ENCODE measurements around the gene PRR12. TPM values are rescaled to one million over a fixed set of nuclear protein-coding genes. Genes with fewer than 3 reads are reported as not detected.
A peak's percentile ranks its signal among the peaks of the same experiment; 100 is the strongest.

PRR12 gene, protein sequence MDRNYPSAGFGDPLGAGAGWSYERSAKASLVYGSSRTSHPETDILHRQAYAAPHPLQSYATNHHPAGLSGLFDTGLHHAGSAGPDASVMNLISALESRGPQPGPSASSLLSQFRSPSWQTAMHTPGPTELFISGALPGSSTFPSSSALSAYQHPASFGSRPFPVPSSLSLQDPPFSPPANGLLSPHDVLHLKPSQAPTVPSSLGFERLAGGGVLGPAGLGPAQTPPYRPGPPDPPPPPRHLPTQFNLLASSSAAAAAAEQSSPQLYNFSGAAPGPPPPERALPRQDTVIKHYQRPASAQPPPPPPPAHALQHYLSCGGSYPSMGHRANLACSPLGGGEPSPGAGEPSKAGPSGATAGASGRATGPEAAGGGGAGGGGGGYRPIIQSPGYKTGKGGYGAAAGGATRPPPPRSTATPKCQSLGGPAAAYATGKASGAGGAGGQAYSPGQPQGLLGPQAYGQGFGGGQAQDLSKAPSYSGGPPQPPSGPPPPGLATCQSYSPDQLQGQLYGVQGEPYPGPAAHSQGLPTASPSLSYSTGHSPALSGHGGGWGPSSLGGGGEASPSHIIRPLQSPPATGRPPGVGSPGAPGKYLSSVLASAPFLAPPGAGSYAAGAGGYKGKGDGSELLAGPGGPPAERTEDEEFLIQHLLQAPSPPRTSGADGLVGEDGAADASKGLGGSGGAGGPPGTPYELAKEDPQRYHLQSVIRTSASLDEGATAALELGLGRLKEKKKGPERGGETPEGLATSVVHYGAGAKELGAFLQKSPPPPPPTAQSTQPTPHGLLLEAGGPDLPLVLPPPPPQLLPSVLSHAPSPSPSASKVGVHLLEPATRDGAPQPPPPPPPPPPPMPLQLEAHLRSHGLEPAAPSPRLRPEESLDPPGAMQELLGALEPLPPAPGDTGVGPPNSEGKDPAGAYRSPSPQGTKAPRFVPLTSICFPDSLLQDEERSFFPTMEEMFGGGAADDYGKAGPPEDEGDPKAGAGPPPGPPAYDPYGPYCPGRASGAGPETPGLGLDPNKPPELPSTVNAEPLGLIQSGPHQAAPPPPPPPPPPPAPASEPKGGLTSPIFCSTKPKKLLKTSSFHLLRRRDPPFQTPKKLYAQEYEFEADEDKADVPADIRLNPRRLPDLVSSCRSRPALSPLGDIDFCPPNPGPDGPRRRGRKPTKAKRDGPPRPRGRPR (N-terminal part only)
- 36.5 TPM for polyA plus RNA-seq (2013, experiment 1 of 4)
- polyA plus RNA-seq (2013, experiment 2 of 4), result 39.6 TPM
- polyA plus RNA-seq (2013, experiment 3 of 4), result 30.3 TPM
- 35.9 TPM for polyA plus RNA-seq (2013, experiment 4 of 4)

DNA sequence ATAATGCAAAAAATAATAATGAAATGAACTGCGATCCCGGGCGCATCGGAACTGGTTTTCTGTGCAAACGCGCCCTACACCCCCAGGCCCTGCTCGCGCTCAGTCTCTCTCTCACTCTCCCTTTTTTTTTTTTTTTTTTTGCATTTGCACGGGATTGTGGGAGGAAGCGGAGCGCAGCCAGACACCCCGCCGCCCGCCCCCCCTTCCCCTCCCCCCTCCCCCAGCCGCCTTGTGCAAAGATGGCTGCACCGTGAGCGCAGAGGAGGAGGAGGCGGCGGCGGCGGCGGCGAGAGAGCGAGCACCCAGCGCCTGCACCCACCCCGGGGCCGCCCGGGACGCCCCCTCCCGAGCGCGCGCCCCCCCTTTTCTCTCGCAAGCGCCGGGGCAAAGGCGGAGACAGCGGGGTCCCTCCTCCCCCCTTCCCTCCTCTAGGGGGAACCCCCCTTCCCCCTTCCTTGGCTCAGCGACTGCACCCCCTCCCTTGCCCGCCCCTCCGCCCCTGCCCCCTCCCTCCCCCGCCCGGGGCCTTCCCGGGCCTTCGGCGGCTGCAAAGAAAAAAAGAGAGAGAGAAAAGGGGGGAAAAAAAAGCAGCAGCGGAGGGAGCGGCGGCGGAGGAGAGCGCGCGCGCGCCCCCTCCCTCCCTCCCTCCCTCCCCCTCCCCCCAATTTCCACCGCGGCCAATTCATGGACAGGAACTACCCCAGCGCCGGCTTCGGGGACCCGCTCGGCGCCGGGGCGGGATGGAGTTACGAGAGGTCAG lies at the start of gene PRR12:
Gene PRR12, plus strand, starts transcription at position 212 of the 760 bp plus-strand sequence. Its CDS starts 473 bp downstream, at position 685.
- Histone ChIP-seq H3K36me3 (ENCODE audit: control insufficient read depth, insufficient read depth, low read length) (peaks cover 15% of the 10 kb centered on the region), H3K27ac (ENCODE audit: insufficient read depth, low read depth, low read length, poor library complexity, severe bottlenecking) (peak within 1 kb of the TSS; percentile 80), H3K4me3 (ENCODE audit: insufficient read depth, low read depth, low read length) (peak within 1 kb of the TSS; percentile 99), H3K9me3 (ENCODE audit: control insufficient read depth, low read length) (no peaks in the 10 kb centered on the region), H3K4me1 (ENCODE audit: control insufficient read depth, insufficient read depth, low read length) (peaks cover 6% of the 10 kb centered on the region), H3K27me3 (ENCODE audit: control insufficient read depth, insufficient read depth, low read length, poor library complexity, severe bottlenecking) (no peaks in the 10 kb centered on the region)
- 0% methylated on average over 36 to 44 of the region's 66 CpGs for WGBS, 2 experiments

DNA sequence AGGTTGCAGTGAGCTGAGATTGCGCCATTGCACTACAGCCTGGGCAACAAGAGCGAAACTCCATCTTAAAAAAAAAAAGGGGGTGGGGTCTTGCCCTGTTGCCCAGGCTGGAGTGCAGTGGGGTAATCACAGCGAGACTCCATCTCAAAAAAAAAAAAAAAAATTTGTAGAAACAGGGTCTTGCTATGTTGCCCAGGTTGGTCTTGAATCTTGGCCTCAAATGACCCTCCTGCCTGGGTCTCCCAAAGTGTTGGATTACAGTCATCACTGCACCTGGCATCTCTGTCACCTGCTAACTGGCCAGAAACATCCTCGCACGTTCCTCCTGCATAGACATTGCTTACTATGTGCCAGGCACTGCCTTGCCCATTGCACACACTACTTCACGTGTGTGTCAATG lies 49.1 kb upstream of the PRR12 start:
- Histone ChIP-seq H3K27ac (ENCODE audit: insufficient read depth, low read depth, low read length, poor library complexity, severe bottlenecking) (no peak overlapping the region), H3K27me3 (ENCODE audit: control insufficient read depth, insufficient read depth, low read length, poor library complexity, severe bottlenecking) (no peaks in the 10 kb centered on the region), H3K9me3 (ENCODE audit: control insufficient read depth, low read length) (no peaks in the 10 kb centered on the region), H3K4me1 (ENCODE audit: control insufficient read depth, insufficient read depth, low read length) (no peaks in the 10 kb centered on the region), H3K36me3 (ENCODE audit: control insufficient read depth, insufficient read depth, low read length) (no peaks in the 10 kb centered on the region), H3K4me3 (ENCODE audit: insufficient read depth, low read depth, low read length) (no peak overlapping the region)
- 91 to 92% methylated on average over 6 of the region's 6 CpGs for WGBS, 2 experiments

DNA sequence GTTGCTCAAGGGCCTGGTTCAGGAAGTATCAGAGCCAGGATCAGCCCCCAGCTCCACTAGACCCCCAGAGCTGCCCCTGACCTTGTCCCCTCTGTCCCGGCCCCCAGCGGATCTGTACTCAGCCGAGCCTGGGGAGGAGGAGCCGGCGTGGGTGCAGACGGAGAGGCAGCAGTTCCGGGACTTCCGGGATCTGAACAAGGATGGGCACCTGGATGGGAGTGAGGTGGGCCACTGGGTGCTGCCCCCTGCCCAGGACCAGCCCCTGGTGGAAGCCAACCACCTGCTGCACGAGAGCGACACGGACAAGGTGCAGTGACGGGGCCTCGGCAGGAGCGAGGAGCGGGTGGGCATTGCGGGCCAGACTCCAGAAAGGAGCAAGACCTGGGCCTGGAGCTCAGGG lies 48.5 kb upstream of the PRR12 start:
- no peak overlapping the region for H3K27ac ChIP-seq (ENCODE audit: insufficient read depth, low read depth, low read length, poor library complexity, severe bottlenecking)
- no peaks in the 10 kb centered on the region for H3K27me3 ChIP-seq (ENCODE audit: control insufficient read depth, insufficient read depth, low read length, poor library complexity, severe bottlenecking)
- H3K9me3 ChIP-seq (ENCODE audit: control insufficient read depth, low read length), result no peaks in the 10 kb centered on the region
- 95 to 96% methylated on average over 16 of the region's 16 CpGs for WGBS, 2 experiments
- H3K4me3 ChIP-seq (ENCODE audit: insufficient read depth, low read depth, low read length), result no peak overlapping the region
- H3K4me1 ChIP-seq (ENCODE audit: control insufficient read depth, insufficient read depth, low read length), result no peaks in the 10 kb centered on the region
- no peaks in the 10 kb centered on the region for H3K36me3 ChIP-seq (ENCODE audit: control insufficient read depth, insufficient read depth, low read length)

GRCh38 chr19:49543032-49543431 lies 48.0 kb upstream of the PRR12 start:
- WGBS, 2 experiments, result 93% methylated on average over 14 of the region's 14 CpGs
- Histone ChIP-seq H3K27ac (ENCODE audit: insufficient read depth, low read depth, low read length, poor library complexity, severe bottlenecking) (no peak overlapping the region), H3K4me3 (ENCODE audit: insufficient read depth, low read depth, low read length) (no peak overlapping the region), H3K36me3 (ENCODE audit: control insufficient read depth, insufficient read depth, low read length) (no peaks in the 10 kb centered on the region), H3K4me1 (ENCODE audit: control insufficient read depth, insufficient read depth, low read length) (no peaks in the 10 kb centered on the region), H3K9me3 (ENCODE audit: control insufficient read depth, low read length) (no peaks in the 10 kb centered on the region), H3K27me3 (ENCODE audit: control insufficient read depth, insufficient read depth, low read length, poor library complexity, severe bottlenecking) (no peaks in the 10 kb centered on the region)

DNA sequence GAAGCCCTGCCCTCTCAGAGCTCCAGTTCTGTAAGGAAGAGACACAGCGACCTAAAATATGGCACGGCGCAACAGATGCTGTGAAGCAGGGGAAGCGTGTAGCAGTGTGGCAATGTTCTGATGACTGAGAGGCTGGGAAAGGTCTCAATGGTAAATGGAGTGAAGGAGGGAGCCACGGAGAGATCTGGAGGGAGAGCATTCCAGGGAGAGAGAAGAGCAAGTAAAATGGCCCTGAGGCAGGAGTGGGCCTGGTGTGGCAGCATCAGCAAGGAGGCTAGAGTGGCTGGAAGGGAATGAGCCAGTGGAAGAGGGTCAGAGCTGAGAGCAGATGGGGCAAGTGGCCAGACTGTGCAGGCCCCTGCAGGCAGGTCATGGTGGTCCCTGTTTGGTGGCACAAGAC lies 46.8 kb upstream of the PRR12 start:
- no peak overlapping the region for H3K4me3 ChIP-seq (ENCODE audit: insufficient read depth, low read depth, low read length)
- no peak overlapping the region for H3K27ac ChIP-seq (ENCODE audit: insufficient read depth, low read depth, low read length, poor library complexity, severe bottlenecking)
- no peaks in the 10 kb centered on the region for H3K4me1 ChIP-seq (ENCODE audit: control insufficient read depth, insufficient read depth, low read length)
- 94% methylated on average over 5 of the region's 5 CpGs for WGBS, 2 experiments
- H3K27me3 ChIP-seq (ENCODE audit: control insufficient read depth, insufficient read depth, low read length, poor library complexity, severe bottlenecking), result no peaks in the 10 kb centered on the region
- H3K9me3 ChIP-seq (ENCODE audit: control insufficient read depth, low read length), result no peaks in the 10 kb centered on the region
- H3K36me3 ChIP-seq (ENCODE audit: control insufficient read depth, insufficient read depth, low read length), result no peaks in the 10 kb centered on the region

DNA sequence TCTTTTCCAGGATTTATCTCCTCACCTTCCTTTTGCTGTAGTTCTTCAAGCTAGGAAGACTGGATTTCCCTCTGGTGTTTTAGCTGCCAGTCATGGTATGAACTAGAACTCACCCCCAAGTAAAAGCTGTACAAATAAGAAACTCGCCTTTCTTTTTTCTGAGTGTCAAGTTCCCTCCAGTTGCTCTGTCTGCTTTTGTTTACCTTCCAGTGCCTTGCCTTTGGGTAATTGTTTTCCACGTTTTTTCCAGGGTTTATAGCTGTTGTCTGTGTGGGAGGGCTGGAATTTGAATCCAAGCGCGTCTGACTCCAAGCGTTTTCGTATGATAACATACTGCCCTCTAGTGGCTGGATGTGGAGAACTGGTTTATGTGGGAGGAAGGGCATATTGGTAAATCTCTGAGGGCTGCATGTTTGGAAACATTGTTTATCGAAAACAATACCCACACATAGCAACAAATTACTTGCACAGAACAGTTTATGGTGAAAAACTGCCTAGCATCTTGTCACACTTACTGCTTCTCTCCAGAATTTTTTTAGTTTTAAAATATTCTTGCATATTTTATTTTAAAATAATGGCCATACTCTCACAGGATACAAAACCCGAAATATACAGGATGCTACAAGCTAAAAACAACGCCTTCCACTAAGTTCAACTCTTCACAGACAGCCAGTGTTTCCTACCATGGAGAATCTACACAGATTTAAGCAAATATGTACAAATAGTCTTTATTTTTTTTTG lies 44.0 kb upstream of the PRR12 start:
- no peaks in the 10 kb centered on the region for H3K4me1 ChIP-seq (ENCODE audit: control insufficient read depth, insufficient read depth, low read length)
- WGBS, 2 experiments, result 24 to 25% methylated on average over 9 of the region's 9 CpGs
- no peaks in the 10 kb centered on the region for H3K27me3 ChIP-seq (ENCODE audit: control insufficient read depth, insufficient read depth, low read length, poor library complexity, severe bottlenecking)
- H3K27ac ChIP-seq (ENCODE audit: insufficient read depth, low read depth, low read length, poor library complexity, severe bottlenecking), result no peak overlapping the region
- H3K36me3 ChIP-seq (ENCODE audit: control insufficient read depth, insufficient read depth, low read length), result no peaks in the 10 kb centered on the region
- H3K4me3 ChIP-seq (ENCODE audit: insufficient read depth, low read depth, low read length), result no peak overlapping the region
- H3K9me3 ChIP-seq (ENCODE audit: control insufficient read depth, low read length), result no peaks in the 10 kb centered on the region

DNA sequence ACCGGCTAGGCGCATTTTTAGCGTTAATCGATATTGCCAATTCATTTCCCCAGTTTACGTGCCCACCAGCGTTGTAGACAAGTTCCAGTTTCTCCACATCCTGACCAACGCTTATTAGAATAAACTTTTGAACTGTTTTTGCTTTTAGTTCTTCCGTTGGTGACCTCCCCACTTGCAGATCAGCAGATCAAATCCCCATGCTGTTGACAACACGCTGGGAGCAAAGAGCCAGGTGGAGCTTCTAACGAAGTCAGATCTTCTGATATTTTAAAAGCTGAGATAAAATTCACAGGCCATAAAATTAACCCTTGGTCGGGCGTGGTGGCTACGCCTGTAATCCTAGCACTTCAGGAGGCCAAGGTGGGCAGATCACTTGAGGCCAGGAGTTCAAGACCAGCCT lies 41.9 kb upstream of the PRR12 start:
- no peaks in the 10 kb centered on the region for H3K9me3 ChIP-seq (ENCODE audit: control insufficient read depth, low read length)
- no peaks in the 10 kb centered on the region for H3K36me3 ChIP-seq (ENCODE audit: control insufficient read depth, insufficient read depth, low read length)
- no peak overlapping the region for H3K27ac ChIP-seq (ENCODE audit: insufficient read depth, low read depth, low read length, poor library complexity, severe bottlenecking)
- H3K4me1 ChIP-seq (ENCODE audit: control insufficient read depth, insufficient read depth, low read length), result no peaks in the 10 kb centered on the region
- WGBS, 2 experiments, result 90 to 92% methylated on average over 13 of the region's 13 CpGs
- no peaks in the 10 kb centered on the region for H3K27me3 ChIP-seq (ENCODE audit: control insufficient read depth, insufficient read depth, low read length, poor library complexity, severe bottlenecking)
- no peak overlapping the region for H3K4me3 ChIP-seq (ENCODE audit: insufficient read depth, low read depth, low read length)

DNA sequence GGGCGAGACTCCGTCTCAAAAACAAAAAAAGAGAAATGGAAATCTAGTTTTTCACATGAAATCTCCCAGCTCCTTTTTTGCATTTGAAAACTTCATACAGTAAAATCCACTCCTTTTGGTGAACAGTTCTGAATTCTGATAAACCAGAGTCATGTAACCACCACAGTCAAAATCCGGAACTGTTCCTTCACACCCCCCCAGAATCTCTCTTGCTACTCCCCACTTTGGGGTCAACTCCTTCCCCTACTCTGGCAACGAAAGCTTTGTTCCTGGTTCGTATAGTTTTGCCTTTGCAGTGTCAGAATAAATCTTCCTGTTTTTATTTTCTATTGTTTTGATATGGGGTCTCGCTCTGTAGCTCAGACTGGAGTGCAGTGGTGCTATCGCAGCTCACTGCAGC lies 39.5 kb upstream of the PRR12 start:
- Histone ChIP-seq H3K4me1 (ENCODE audit: control insufficient read depth, insufficient read depth, low read length) (peaks cover 4% of the 10 kb centered on the region), H3K4me3 (ENCODE audit: insufficient read depth, low read depth, low read length) (no peak overlapping the region), H3K36me3 (ENCODE audit: control insufficient read depth, insufficient read depth, low read length) (peaks cover 3% of the 10 kb centered on the region), H3K9me3 (ENCODE audit: control insufficient read depth, low read length) (no peaks in the 10 kb centered on the region), H3K27me3 (ENCODE audit: control insufficient read depth, insufficient read depth, low read length, poor library complexity, severe bottlenecking) (no peaks in the 10 kb centered on the region), H3K27ac (ENCODE audit: insufficient read depth, low read depth, low read length, poor library complexity, severe bottlenecking) (no peak overlapping the region)
- WGBS, 2 experiments, result 93 to 99% methylated on average over 7 of the region's 7 CpGs

DNA sequence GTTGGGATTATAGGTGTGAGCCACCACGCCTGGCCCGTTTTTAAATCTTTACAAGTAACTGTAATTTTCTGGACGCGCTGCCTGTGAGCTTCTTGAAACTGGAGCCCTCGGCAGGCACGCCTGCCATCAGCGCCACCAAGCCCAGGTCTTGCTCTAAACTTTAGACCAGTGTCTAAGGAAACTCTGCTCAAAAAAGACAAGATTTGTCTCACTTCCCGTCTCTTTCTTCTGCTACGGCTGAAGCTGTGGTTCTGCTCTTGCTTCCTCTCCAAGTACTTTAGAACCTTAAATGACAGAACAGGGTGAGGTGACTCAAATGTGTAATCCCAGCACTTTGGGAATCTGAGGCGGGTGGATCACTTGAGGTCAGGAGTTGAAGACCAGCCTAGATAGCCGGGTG lies 38.2 kb upstream of the PRR12 start:
- no peak overlapping the region for H3K27ac ChIP-seq (ENCODE audit: insufficient read depth, low read depth, low read length, poor library complexity, severe bottlenecking)
- H3K36me3 ChIP-seq (ENCODE audit: control insufficient read depth, insufficient read depth, low read length), result peaks cover 13% of the 10 kb centered on the region
- H3K27me3 ChIP-seq (ENCODE audit: control insufficient read depth, insufficient read depth, low read length, poor library complexity, severe bottlenecking), result no peaks in the 10 kb centered on the region
- peaks cover 12% of the 10 kb centered on the region for H3K4me1 ChIP-seq (ENCODE audit: control insufficient read depth, insufficient read depth, low read length)
- H3K4me3 ChIP-seq (ENCODE audit: insufficient read depth, low read depth, low read length), result no peak overlapping the region
- WGBS, 2 experiments, result 93 to 95% methylated on average over 11 of the region's 11 CpGs
- no peaks in the 10 kb centered on the region for H3K9me3 ChIP-seq (ENCODE audit: control insufficient read depth, low read length)

Data from ectodermal cell (in vitro differentiated cells).